Measurements from ENCODE around the gene RPH3AL.

RPH3AL gene

DNA sequence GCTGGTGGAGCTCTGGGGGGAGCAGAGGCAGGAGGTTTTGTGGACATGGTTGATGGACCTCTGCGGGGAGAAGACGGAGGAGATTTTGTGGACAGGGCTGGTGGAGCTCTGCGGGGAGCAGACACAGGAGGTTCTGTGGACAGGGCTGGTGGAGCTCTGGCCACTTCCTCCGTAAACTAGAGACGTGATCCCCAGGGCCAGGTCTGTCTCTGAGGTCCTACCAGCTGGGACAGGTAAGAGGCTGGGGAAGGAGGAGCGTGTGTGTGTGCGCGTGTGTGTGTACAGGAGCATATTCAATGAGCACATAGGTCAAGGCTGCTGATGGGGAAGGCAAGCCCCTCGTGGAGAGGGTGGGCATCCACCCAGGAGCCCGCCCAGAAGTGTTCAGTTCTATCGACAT is 20.6 kb downstream of the RPH3AL start:
- no peak for TF ChIP-seq CEBPB (IDR thresholded peaks at IDR 0.05)

DNA sequence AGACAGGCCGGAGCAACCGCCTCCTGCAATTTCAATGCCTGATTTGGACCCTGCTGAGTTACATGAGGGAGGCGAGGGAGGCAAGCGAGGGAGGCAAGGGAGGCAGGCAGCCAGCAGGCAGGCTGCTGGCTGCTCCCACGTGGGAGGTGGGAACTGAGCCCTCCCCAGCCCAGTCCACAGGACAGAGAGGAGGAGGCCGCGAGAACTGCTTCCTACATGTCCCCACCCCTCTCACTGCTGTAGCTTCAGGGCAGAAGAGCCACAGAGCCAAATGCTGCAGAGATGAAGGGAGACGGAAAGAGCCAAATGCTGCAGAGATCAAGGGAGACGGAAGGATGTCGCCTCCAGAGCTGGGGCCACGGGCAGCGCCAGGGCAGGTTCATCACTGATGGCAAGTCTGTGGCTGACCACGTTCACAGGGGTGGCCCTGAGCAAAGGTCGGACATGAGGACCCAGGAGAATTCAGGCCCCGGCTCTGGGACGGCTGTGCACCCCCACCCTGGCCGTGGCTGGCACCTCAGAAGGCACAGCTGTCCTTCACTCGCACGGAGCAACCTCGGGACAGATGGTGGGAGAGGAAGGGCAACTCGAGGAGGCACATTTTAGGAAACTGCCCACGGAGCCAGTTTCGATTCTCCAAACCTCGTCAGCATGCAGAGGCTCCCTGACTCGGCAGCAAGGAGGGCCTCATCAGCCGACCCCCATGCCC is 21.5 kb downstream of the RPH3AL start:
- TF ChIP-seq, protein P1, sequence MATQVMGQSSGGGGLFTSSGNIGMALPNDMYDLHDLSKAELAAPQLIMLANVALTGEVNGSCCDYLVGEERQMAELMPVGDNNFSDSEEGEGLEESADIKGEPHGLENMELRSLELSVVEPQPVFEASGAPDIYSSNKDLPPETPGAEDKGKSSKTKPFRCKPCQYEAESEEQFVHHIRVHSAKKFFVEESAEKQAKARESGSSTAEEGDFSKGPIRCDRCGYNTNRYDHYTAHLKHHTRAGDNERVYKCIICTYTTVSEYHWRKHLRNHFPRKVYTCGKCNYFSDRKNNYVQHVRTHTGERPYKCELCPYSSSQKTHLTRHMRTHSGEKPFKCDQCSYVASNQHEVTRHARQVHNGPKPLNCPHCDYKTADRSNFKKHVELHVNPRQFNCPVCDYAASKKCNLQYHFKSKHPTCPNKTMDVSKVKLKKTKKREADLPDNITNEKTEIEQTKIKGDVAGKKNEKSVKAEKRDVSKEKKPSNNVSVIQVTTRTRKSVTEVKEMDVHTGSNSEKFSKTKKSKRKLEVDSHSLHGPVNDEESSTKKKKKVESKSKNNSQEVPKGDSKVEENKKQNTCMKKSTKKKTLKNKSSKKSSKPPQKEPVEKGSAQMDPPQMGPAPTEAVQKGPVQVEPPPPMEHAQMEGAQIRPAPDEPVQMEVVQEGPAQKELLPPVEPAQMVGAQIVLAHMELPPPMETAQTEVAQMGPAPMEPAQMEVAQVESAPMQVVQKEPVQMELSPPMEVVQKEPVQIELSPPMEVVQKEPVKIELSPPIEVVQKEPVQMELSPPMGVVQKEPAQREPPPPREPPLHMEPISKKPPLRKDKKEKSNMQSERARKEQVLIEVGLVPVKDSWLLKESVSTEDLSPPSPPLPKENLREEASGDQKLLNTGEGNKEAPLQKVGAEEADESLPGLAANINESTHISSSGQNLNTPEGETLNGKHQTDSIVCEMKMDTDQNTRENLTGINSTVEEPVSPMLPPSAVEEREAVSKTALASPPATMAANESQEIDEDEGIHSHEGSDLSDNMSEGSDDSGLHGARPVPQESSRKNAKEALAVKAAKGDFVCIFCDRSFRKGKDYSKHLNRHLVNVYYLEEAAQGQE (IDR thresholded peaks at IDR 0.05; ENCODE audit: low read depth), result no peak
- TF ChIP-seq TCF12 (IDR thresholded peaks at IDR 0.05; ENCODE audit: low read depth) (no peak), ZBTB7A (IDR thresholded peaks at IDR 0.05; ENCODE audit: low read depth) (no peak), FOXM1 (IDR thresholded peaks at IDR 0.05; ENCODE audit: borderline replicate concordance, low read depth) (no peak), YY1 (IDR thresholded peaks at IDR 0.05; ENCODE audit: low read depth) (no peak), CEBPB (IDR thresholded peaks at IDR 0.05) (no peak), CREB1 (IDR thresholded peaks at IDR 0.05; ENCODE audit: low read depth) (no peak), RAD21 (IDR thresholded peaks at IDR 0.05; ENCODE audit: low read depth) (no peak), TAF1 (IDR thresholded peaks at IDR 0.05; ENCODE audit: low read depth) (no peak), EP300 (IDR thresholded peaks at IDR 0.05; ENCODE audit: borderline replicate concordance) (no peak), EGR1 (IDR thresholded peaks at IDR 0.05) (no peak)
- TF ChIP-seq, protein P2, sequence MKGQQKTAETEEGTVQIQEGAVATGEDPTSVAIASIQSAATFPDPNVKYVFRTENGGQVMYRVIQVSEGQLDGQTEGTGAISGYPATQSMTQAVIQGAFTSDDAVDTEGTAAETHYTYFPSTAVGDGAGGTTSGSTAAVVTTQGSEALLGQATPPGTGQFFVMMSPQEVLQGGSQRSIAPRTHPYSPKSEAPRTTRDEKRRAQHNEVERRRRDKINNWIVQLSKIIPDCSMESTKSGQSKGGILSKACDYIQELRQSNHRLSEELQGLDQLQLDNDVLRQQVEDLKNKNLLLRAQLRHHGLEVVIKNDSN (IDR thresholded peaks at IDR 0.05), result no peak
- TF ChIP-seq, protein P3, sequence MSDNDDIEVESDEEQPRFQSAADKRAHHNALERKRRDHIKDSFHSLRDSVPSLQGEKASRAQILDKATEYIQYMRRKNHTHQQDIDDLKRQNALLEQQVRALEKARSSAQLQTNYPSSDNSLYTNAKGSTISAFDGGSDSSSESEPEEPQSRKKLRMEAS (IDR thresholded peaks at IDR 0.05), result no peak

DNA sequence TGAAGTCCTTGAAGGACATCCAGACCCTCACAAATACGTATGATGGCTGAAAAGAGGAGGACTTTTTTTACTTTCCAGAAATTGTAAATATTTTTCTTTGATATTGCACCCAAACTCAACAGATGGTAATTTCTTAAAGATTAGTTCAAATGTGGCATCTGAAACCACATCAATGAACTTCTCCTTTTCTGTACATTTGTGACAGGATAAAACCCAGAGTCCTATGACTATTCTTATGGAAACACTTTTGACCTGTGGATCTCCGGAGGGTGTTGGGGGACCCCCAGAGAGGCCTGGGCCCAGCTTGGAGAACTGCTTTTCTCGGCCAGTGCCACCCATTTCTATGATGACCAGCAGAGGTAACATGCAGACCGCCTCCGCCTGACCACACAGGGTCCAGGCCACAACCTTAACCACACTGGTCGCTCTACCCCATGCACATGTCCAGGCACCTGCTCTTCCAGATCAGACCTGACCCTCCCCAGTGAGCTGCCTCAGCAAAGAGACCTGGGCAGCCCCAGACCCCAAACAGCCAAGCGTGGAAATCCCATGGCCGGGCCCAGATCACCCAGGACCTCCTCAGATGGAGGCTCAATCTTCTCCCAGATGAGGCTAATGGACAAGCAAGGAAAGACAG is 22.7 kb downstream of the RPH3AL start:
- TF ChIP-seq CREB1 (IDR thresholded peaks at IDR 0.05; ENCODE audit: low read depth), result no peak

DNA sequence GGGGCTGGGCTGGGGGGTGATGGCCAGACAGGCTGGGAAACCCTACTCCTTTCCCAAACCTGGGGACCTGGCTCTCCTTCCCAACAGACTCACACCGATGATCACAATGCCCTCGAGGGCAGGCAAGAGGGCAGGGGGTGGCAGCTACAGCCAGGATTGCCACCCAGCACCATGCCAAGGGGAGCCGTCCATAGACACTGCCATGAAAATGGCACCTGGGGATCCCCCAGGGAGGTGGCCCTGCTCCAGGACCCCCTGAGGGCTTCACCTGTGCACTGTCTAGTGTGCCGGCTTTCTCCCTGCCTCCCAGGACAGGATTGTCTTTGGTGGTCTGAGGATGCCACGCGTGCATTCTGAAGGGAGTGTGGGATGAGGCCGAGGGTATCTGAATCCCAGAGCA is 24.6 kb downstream of the RPH3AL start:
- TF ChIP-seq NFIC (IDR thresholded peaks at IDR 0.05) (no peak), TCF12 (IDR thresholded peaks at IDR 0.05; ENCODE audit: low read depth) (no peak), CEBPB (IDR thresholded peaks at IDR 0.05) (no peak), FOXM1 (IDR thresholded peaks at IDR 0.05; ENCODE audit: borderline replicate concordance, low read depth) (no peak), TAF1 (IDR thresholded peaks at IDR 0.05; ENCODE audit: low read depth) (no peak), YY1 (IDR thresholded peaks at IDR 0.05; ENCODE audit: low read depth) (no peak), CREB1 (IDR thresholded peaks at IDR 0.05; ENCODE audit: low read depth) (no peak), RAD21 (IDR thresholded peaks at IDR 0.05; ENCODE audit: low read depth) (no peak), EGR1 (IDR thresholded peaks at IDR 0.05) (no peak), ZBTB7A (IDR thresholded peaks at IDR 0.05; ENCODE audit: low read depth) (no peak), EP300 (IDR thresholded peaks at IDR 0.05; ENCODE audit: borderline replicate concordance) (no peak), TEAD4 (IDR thresholded peaks at IDR 0.05) (no peak)
- TF ChIP-seq, protein P1 (IDR thresholded peaks at IDR 0.05; ENCODE audit: low read depth), result no peak
- TF ChIP-seq, protein P2 (IDR thresholded peaks at IDR 0.05), result no peak
- TF ChIP-seq, protein P3 (IDR thresholded peaks at IDR 0.05), result no peak

DNA sequence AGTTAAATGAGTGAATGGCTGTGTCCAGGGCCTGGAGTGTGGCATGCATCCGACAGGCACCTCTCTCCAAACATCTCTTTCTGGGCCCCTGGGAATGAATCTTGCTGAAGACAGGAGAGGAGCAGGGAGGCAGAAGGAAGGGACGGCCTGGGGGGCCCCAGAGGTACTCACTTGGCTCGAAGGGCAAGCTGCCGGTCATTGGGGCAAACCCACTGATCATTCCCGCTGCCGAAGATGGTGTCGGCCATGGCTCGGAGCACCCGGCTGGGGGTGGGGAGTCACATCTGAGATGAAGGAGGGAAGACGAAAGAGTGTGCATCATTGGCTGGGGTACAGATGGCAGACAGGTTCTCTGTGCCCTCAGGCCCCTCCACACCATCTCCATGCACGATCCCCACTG is 25.3 kb downstream of the RPH3AL start:
- TF ChIP-seq CREB1 (IDR thresholded peaks at IDR 0.05; ENCODE audit: low read depth) (no peak), TEAD4 (IDR thresholded peaks at IDR 0.05) (no peak), FOXM1 (IDR thresholded peaks at IDR 0.05; ENCODE audit: borderline replicate concordance, low read depth) (no peak), NFIC (IDR thresholded peaks at IDR 0.05) (no peak), EP300 (IDR thresholded peaks at IDR 0.05; ENCODE audit: borderline replicate concordance) (no peak), EGR1 (IDR thresholded peaks at IDR 0.05) (no peak), CEBPB (IDR thresholded peaks at IDR 0.05) (no peak)

GRCh38 chr17:326010-326621 is 26.5 kb downstream of the RPH3AL start:
- TF ChIP-seq CEBPB (IDR thresholded peaks at IDR 0.05) (no peak), EGR1 (IDR thresholded peaks at IDR 0.05) (no peak)
- TF ChIP-seq, protein P2 (IDR thresholded peaks at IDR 0.05), result no peak

Measured in Ishikawa (cell line).